Upper lobe of left lung (tissue), 4 donors: ENCODE results near the gene FSTL1.
A peak's percentile ranks its signal among the peaks of the same experiment; 100 is the strongest.

ENCODE experiments used
- POLR2A ChIP-seq, 4 donors: fragments of 450-650 bp; IDR thresholded peaks; one replicate each; pipeline ENCODE4 v1.5.1; 2016 to 2017; ENCODE audit warnings: antibody characterized with exemption in 4 of 4, mild to moderate bottlenecking in 2 of 4
- POLR2AphosphoS5 ChIP-seq, 2 donors: sonication (generic); formaldehyde crosslinking; IDR thresholded peaks; one replicate each; pipeline ENCODE4 v1.5.1; 2017; ENCODE audit warnings: antibody characterized with exemption in 2 of 2

- TF ChIP-seq POLR2AphosphoS5 (IDR thresholded peaks at IDR 0.05), result peak; percentile 77 to 93
- TF ChIP-seq POLR2A (IDR thresholded peaks at IDR 0.05), result peak in 3 of 4 donors; percentile 79 to 95 (median 89)
Measured at GRCh38 chr3:120348991-120349854, 101.6 kb downstream of the FSTL1 start, which contains the start of gene LRRC58.
